CD4-positive, alpha-beta T cell (primary cell): ENCODE measurements around the gene AFG1L. TPM values are rescaled to one million over a fixed set of nuclear protein-coding genes. Genes with fewer than 3 reads are reported as not detected.
A peak's percentile ranks its signal among the peaks of the same experiment; 100 is the strongest.

Source experiments
- ATAC-seq: fragments of 200-7000 bp; cut with Tn5 transposase; one replicate; pipeline ENCODE4 v1.10.0; 2022; ENCODE audit warnings: mild to moderate bottlenecking; ENCODE audit not compliant: poor library complexity
- CTCF ChIA-PET: fragments of 350-600 bp; sonication (Branson Sonifier 250); formaldehyde crosslinking; loops from one replicate; lab custom pipeline; 2021; ENCODE audit warnings: antibody characterized with exemption, inconsistent platforms; lab: Charles Lee
- POLR2A ChIA-PET: fragments of 350-600 bp; sonication (Branson Sonifier 250); formaldehyde crosslinking; loops from one replicate; lab custom pipeline; 2021; ENCODE audit warnings: antibody characterized with exemption, inconsistent platforms; lab: Charles Lee
- DNase-seq, 14 experiments: peaks; one replicate each; pipeline ENCODE4 v3.0.0-alpha.2; 2013 to 2020; ENCODE audit warnings: mixed read lengths in 2 of 14
- H3K27ac ChIP-seq, 2 donors: one replicate each; pipeline versions ENCODE4 v1.5.1 to v1.7.0; 2013; ENCODE audit warnings: low read length in 2 of 2, low read depth in 1 of 2, mild to moderate bottlenecking in 1 of 2
- H3K27me3 ChIP-seq, 2 experiments: 1 replicate in 1 of 2; 2 replicates in 1 of 2; pipeline versions ENCODE4 v1.6.1 to v1.7.0; 2013; ENCODE audit warnings: low read length in 2 of 2, control low read depth in 1 of 2, mild to moderate bottlenecking in 1 of 2, moderate library complexity in 1 of 2; ENCODE audit not compliant: insufficient read depth in 2 of 2, control insufficient read depth in 1 of 2
- H3K36me3 ChIP-seq: one replicate; pipeline ENCODE4 v1.6.1; 2013; ENCODE audit warnings: low read length, control low read depth; ENCODE audit not compliant: insufficient read depth
- H3K4me1 ChIP-seq: one replicate; pipeline ENCODE4 v1.6.1; 2013; ENCODE audit warnings: low read length, control low read depth; ENCODE audit not compliant: insufficient read depth
- H3K4me3 ChIP-seq: one replicate; pipeline ENCODE4 v1.5.1; 2013; ENCODE audit warnings: mild to moderate bottlenecking, low read length, moderate library complexity
- H3K9me3 ChIP-seq, 2 experiments: 1 replicate in 1 of 2; 2 replicates in 1 of 2; pipeline versions ENCODE4 v1.6.1 to v1.7.0; 2013; ENCODE audit warnings: low read length in 2 of 2, mild to moderate bottlenecking in 2 of 2, control low read depth in 1 of 2, moderate library complexity in 1 of 2; ENCODE audit not compliant: control insufficient read depth in 1 of 2, insufficient read depth in 1 of 2
- H3K27ac Mint-ChIP-seq: one replicate; pipeline ENCODE4 v1.8.0; 2020; ENCODE audit warnings: mixed read lengths
- H3K27me3 Mint-ChIP-seq: one replicate; pipeline ENCODE4 v1.8.0; 2021; ENCODE audit warnings: mixed read lengths
- H3K36me3 Mint-ChIP-seq: one replicate; pipeline ENCODE4 v1.8.0; 2021; ENCODE audit warnings: low read depth, mixed read lengths
- H3K4me1 Mint-ChIP-seq: one replicate; pipeline ENCODE4 v1.8.0; 2021; ENCODE audit warnings: low read depth, mixed read lengths
- H3K4me3 Mint-ChIP-seq: one replicate; pipeline ENCODE4 v1.8.0; 2020; ENCODE audit warnings: mild to moderate bottlenecking, mixed read lengths
- H3K9me3 Mint-ChIP-seq: one replicate; pipeline ENCODE4 v1.8.0; 2020; ENCODE audit warnings: mixed read lengths
- CTCF ChIP-seq: fragments of 200-600 bp; IDR thresholded peaks from one replicate; pipeline ENCODE4 v1.8.0; 2022; ENCODE audit warnings: antibody characterized with exemption, mild to moderate bottlenecking
- intact Hi-C, 2 experiments: fragments of 100-400 bp; cut with DNase I in 1 of 2; cut with micrococcal nuclease in 1 of 2; formaldehyde crosslinking; loops; one replicate each; pipeline versions ENCODE4 v1.15.1 to v1.9.0; 2023 to 2025; cut with DNase I, micrococcal nuclease
- total RNA-seq, 174 experiments: library from RNA in 2 of 174; stranded (reverse) in 2 of 174; gene quantifications; one replicate each; pipeline ENCODE4 v1.2.3 and lab custom pipeline; 2021 to 2026

The AFG1L gene
- total RNA-seq, 2 experiments from 2014 or later = 3.0 to 3.9 TPM

- no peak overlapping the region for H3K27ac Mint-ChIP-seq
- peaks cover 9% of the 10 kb centered on the region for H3K36me3 Mint-ChIP-seq
- no peak overlapping the region for H3K27ac ChIP-seq
Observed at GRCh38 chr6:108341372-108341771, 46.5 kb downstream of the AFG1L start.

GRCh38 chr6:108343894-108344293 is 49.0 kb downstream of the AFG1L start:
- ChIA-PET CTCF (no interaction called here), POLR2A (no interaction called here)
- Histone ChIP-seq H3K4me3 (no peak overlapping the region), H3K4me1 (no peaks in the 10 kb centered on the region), H3K36me3 (no peaks in the 10 kb centered on the region), H3K27ac (no peak overlapping the region), H3K9me3 (no peaks in the 10 kb centered on the region), H3K27me3 (no peaks in the 10 kb centered on the region)
- peaks cover 13% of the 10 kb centered on the region for H3K36me3 Mint-ChIP-seq
- ATAC-seq (no peak), DNase-seq (no peak)
- no peak for TF ChIP-seq CTCF
- H3K27me3 Mint-ChIP-seq = no peaks in the 10 kb centered on the region
- intact Hi-C loops = no loop called here
- no peak overlapping the region for H3K4me3 Mint-ChIP-seq
- no peak overlapping the region for H3K27ac Mint-ChIP-seq
- no peaks in the 10 kb centered on the region for H3K9me3 Mint-ChIP-seq
- H3K4me1 Mint-ChIP-seq = no peaks in the 10 kb centered on the region

More at GRCh38 chr6:108341372-108341771, 46.5 kb downstream of the AFG1L start:
- ChIA-PET POLR2A (no interaction called here), CTCF (no interaction called here)
- Mint-ChIP-seq H3K27me3 (no peaks in the 10 kb centered on the region), H3K9me3 (no peaks in the 10 kb centered on the region), H3K4me1 (no peaks in the 10 kb centered on the region), H3K4me3 (no peak overlapping the region)
- Histone ChIP-seq H3K9me3 (no peaks in the 10 kb centered on the region), H3K4me1 (no peaks in the 10 kb centered on the region), H3K27me3 (no peaks in the 10 kb centered on the region), H3K36me3 (no peaks in the 10 kb centered on the region), H3K4me3 (no peak overlapping the region)
- ATAC-seq (no peak), DNase-seq (no peak)
- intact Hi-C loops = no loop called here
- no peak for TF ChIP-seq CTCF

GRCh38 chr6:108348655-108349349 is 53.9 kb downstream of the AFG1L start:
- intact Hi-C loops = no loop called here
- ATAC-seq (no peak), DNase-seq (peak in 2 of 14 experiments; percentile 5 to 36)
- no peaks in the 10 kb centered on the region for H3K27me3 ChIP-seq
- ChIA-PET POLR2A (no interaction called here), CTCF (no interaction called here)
- TF ChIP-seq CTCF = no peak
- H3K4me1 Mint-ChIP-seq = no peaks in the 10 kb centered on the region
- no peaks in the 10 kb centered on the region for H3K27me3 Mint-ChIP-seq
- no peak overlapping the region for H3K4me3 Mint-ChIP-seq
- no peak overlapping the region for H3K27ac Mint-ChIP-seq
- peaks cover 13% of the 10 kb centered on the region for H3K36me3 Mint-ChIP-seq
- no peaks in the 10 kb centered on the region for H3K9me3 Mint-ChIP-seq
- no peak overlapping the region for H3K4me3 ChIP-seq
- no peaks in the 10 kb centered on the region for H3K9me3 ChIP-seq
- no peaks in the 10 kb centered on the region for H3K36me3 ChIP-seq
- no peak overlapping the region for H3K27ac ChIP-seq
- H3K4me1 ChIP-seq = no peaks in the 10 kb centered on the region
